H1 (cell line): ENCODE data around the gene GRIA1. TPM values are rescaled to one million over a fixed set of nuclear protein-coding genes. Genes with fewer than 3 reads are reported as not detected.

Experiments used
- CTCF ChIA-PET: fragments of 300-600 bp; sonication (Branson Sonifier 250); formaldehyde crosslinking; loops from one replicate; lab custom pipeline; 2021; ENCODE audit not compliant: partially characterized antibody; lab: Charles Lee
- POLR2A ChIA-PET: fragments of 300-600 bp; sonication (Branson Sonifier 250); formaldehyde crosslinking; loops from one replicate; lab custom pipeline; 2021; ENCODE audit warnings: inconsistent platforms; ENCODE audit not compliant: partially characterized antibody; lab: Charles Lee
- DNase-seq, 2 experiments: peaks; one replicate each; pipeline versions ENCODE4 v3.0.0 to v3.0.0-alpha.2; 2010 to 2022; ENCODE audit warnings: low spot score in 2 of 2, low read depth in 1 of 2, mixed read lengths in 1 of 2
- FAIRE-seq: peaks from 2 replicates; lab custom pipeline; 2011; peaks lifted over from hg19 to GRCh38; lab: Jason Lieb, UNC
- H2AFZ ChIP-seq: 2 replicates; pipeline ENCODE4 v1.8.1; 2012; ENCODE audit warnings: low read length, inconsistent platforms
- H2AK5ac ChIP-seq: 2 replicates; pipeline ENCODE4 v1.6.1; 2013; ENCODE audit warnings: low read depth, low read length
- H2BK120ac ChIP-seq: replicated peaks from 2 replicates; pipeline ENCODE3; 2013; ENCODE audit warnings: low read depth, low read length, inconsistent platforms
- H2BK12ac ChIP-seq: 2 replicates; pipeline ENCODE4 v1.6.1; 2013; ENCODE audit warnings: low read depth, low read length
- H2BK15ac ChIP-seq: 2 replicates; pipeline ENCODE4 v1.6.1; 2013; ENCODE audit warnings: low read length
- H2BK20ac ChIP-seq: 2 replicates; pipeline ENCODE4 v1.6.1; 2013; ENCODE audit warnings: low read length
- H2BK5ac ChIP-seq: 2 replicates; pipeline ENCODE4 v1.6.1; 2013; ENCODE audit warnings: low read depth, low read length
- H3K14ac ChIP-seq: 2 replicates; pipeline ENCODE4 v1.6.1; 2013; ENCODE audit warnings: inconsistent platforms; ENCODE audit not compliant: insufficient read length
- H3K18ac ChIP-seq: 2 replicates; pipeline ENCODE4 v1.6.1; 2013; ENCODE audit warnings: low read length; ENCODE audit errors: extremely low read depth
- H3K23ac ChIP-seq: 2 replicates; pipeline ENCODE4 v1.6.1; 2013; ENCODE audit warnings: inconsistent platforms; ENCODE audit not compliant: insufficient read length
- H3K23me2 ChIP-seq: 2 replicates; pipeline ENCODE4 v1.6.1; 2013; ENCODE audit warnings: low read depth, low read length
- H3K27ac ChIP-seq: 2 replicates; pipeline ENCODE4 v1.6.1; 2011; ENCODE audit warnings: low read depth, low read length, inconsistent platforms
- H3K27me3 ChIP-seq, 4 experiments: replicated peaks in 1 of 4; 1 replicate in 1 of 4; 2 replicates in 3 of 4; pipeline versions ENCODE4 v1.6.1 to v1.8.1; 2011 to 2013; ENCODE audit warnings: low read length in 3 of 4, mild to moderate bottlenecking in 3 of 4, inconsistent platforms in 2 of 4, mixed read lengths in 2 of 4, moderate library complexity in 1 of 4; ENCODE audit not compliant: control insufficient read depth in 3 of 4, insufficient read depth in 3 of 4; ENCODE audit errors: extremely low read depth in 1 of 4
- H3K36me3 ChIP-seq, 4 experiments: 2 replicates each; pipeline versions ENCODE4 v1.6.1 to v1.8.1; 2011 to 2013; ENCODE audit warnings: mild to moderate bottlenecking in 4 of 4, low read length in 3 of 4, moderate library complexity in 2 of 4, control low read depth in 1 of 4, inconsistent platforms in 1 of 4; ENCODE audit not compliant: insufficient read depth in 4 of 4, control insufficient read depth in 2 of 4
- H3K4ac ChIP-seq: replicated peaks from 2 replicates; pipeline ENCODE3; 2013; ENCODE audit warnings: low read length, low read depth, mixed read lengths, inconsistent platforms; ENCODE audit not compliant: insufficient read length
- H3K4me1 ChIP-seq, 4 experiments: replicated peaks in 1 of 4; 1 replicate in 1 of 4; 2 replicates in 3 of 4; pipeline versions ENCODE4 v1.6.1 to v1.8.1; 2011 to 2013; ENCODE audit warnings: low read length in 3 of 4, inconsistent platforms in 2 of 4, mixed read lengths in 1 of 4; ENCODE audit not compliant: insufficient read depth in 4 of 4, control insufficient read depth in 3 of 4
- H3K4me2 ChIP-seq, 2 experiments: 2 replicates each; pipeline versions ENCODE4 v1.6.1 to v1.8.1; 2011 to 2013; ENCODE audit warnings: low read depth in 2 of 2, low read length in 2 of 2, control low read depth in 1 of 2, inconsistent platforms in 1 of 2, mild to moderate bottlenecking in 1 of 2; ENCODE audit not compliant: insufficient read depth in 1 of 2
- H3K4me3 ChIP-seq, 4 experiments: fragments of 200-600, 300-600 bp in 1 of 4; sonication (generic), shearing (Covaris generic), sonication (Bioruptor Twin) in 1 of 4; 2 replicates each; pipeline versions ENCODE4 v1.5.1 to v1.8.1; 2011 to 2016; ENCODE audit warnings: low read length in 4 of 4, low read depth in 3 of 4, control low read depth in 2 of 4, inconsistent platforms in 2 of 4, mild to moderate bottlenecking in 2 of 4, mixed read lengths in 1 of 4, moderate library complexity in 1 of 4; ENCODE audit not compliant: insufficient read depth in 2 of 4; ENCODE audit errors: extremely low read depth in 1 of 4
- H3K56ac ChIP-seq: replicated peaks from 2 replicates; pipeline ENCODE3; 2013; ENCODE audit warnings: low read depth, mild to moderate bottlenecking, mixed read lengths, low read length, inconsistent platforms; ENCODE audit not compliant: insufficient read length
- H3K79me1 ChIP-seq: 2 replicates; pipeline ENCODE4 v1.6.1; 2013; ENCODE audit warnings: low read depth, low read length, control low read depth
- H3K79me2 ChIP-seq, 2 experiments: 2 replicates each; pipeline versions ENCODE4 v1.6.1 to v1.8.1; 2012 to 2013; ENCODE audit warnings: low read length in 2 of 2, mild to moderate bottlenecking in 2 of 2, inconsistent platforms in 1 of 2; ENCODE audit not compliant: insufficient read depth in 2 of 2, control insufficient read depth in 1 of 2
- H3K9ac ChIP-seq, 4 experiments: replicated peaks in 1 of 4; 1 replicate in 1 of 4; 2 replicates in 3 of 4; pipeline versions ENCODE4 v1.6.1 to v1.8.1; 2011 to 2013; ENCODE audit warnings: low read depth in 3 of 4, low read length in 3 of 4, control low read depth in 2 of 4, mild to moderate bottlenecking in 2 of 4, moderate library complexity in 2 of 4, inconsistent platforms in 1 of 4; ENCODE audit errors: extremely low read depth in 1 of 4
- H3K9me3 ChIP-seq, 2 experiments: 2 replicates each; pipeline versions ENCODE4 v1.6.1 to v1.8.1; 2012 to 2013; ENCODE audit warnings: mild to moderate bottlenecking in 2 of 2, moderate library complexity in 2 of 2, control low read depth in 1 of 2, inconsistent platforms in 1 of 2, low read depth in 1 of 2, low read length in 1 of 2, mixed read lengths in 1 of 2; ENCODE audit not compliant: insufficient read depth in 2 of 2
- H4K20me1 ChIP-seq, 2 experiments: replicated peaks in 1 of 2; 2 replicates each; pipeline versions ENCODE3 to v1.8.1; 2011 to 2013; ENCODE audit warnings: inconsistent platforms in 2 of 2, low read length in 2 of 2, mild to moderate bottlenecking in 1 of 2; ENCODE audit not compliant: insufficient read depth in 2 of 2, control insufficient read depth in 1 of 2
- H4K5ac ChIP-seq: 2 replicates; pipeline ENCODE4 v1.6.1; 2013; ENCODE audit warnings: low read length, low read depth, mixed read lengths, inconsistent platforms; ENCODE audit not compliant: insufficient read length
- H4K8ac ChIP-seq: 2 replicates; pipeline ENCODE4 v1.8.0; 2013; ENCODE audit warnings: mild to moderate bottlenecking, moderate library complexity, low read length, inconsistent platforms; ENCODE audit not compliant: insufficient read depth; ENCODE audit errors: extremely low read depth
- H4K91ac ChIP-seq: replicated peaks from 2 replicates; pipeline ENCODE3; 2013; ENCODE audit warnings: low read length, mixed read lengths, inconsistent platforms; ENCODE audit not compliant: insufficient read length
- ASH2L ChIP-seq: fragments of 200-600, 300-600 bp; sonication (generic); IDR thresholded peaks from one replicate; pipeline ENCODE4 v1.7.1; 2017; ENCODE audit warnings: low read length
- BRCA1 ChIP-seq: IDR thresholded peaks from 2 replicates; pipeline ENCODE4 v1.6.1; 2012; ENCODE audit warnings: low read depth, low read length, improper control_type of control experiment
- EZH2 ChIP-seq: fragments of 200-600 bp; sonication (generic); IDR thresholded peaks from 2 replicates; pipeline ENCODE4 v1.7.1; 2012; ENCODE audit warnings: low read depth, mild to moderate bottlenecking, moderate library complexity, low read length, inconsistent platforms; ENCODE audit not compliant: severe bottlenecking
- JUN ChIP-seq: IDR thresholded peaks from 2 replicates; pipeline ENCODE4 v1.6.1; 2011; ENCODE audit warnings: low read depth, mild to moderate bottlenecking, improper control_type of control experiment, low read length
- MAFK ChIP-seq: IDR thresholded peaks from 2 replicates; pipeline ENCODE4 v1.6.1; 2012; ENCODE audit warnings: low read depth, mild to moderate bottlenecking, improper control_type of control experiment, low read length
- POU5F1 ChIP-seq: IDR thresholded peaks from 2 replicates; pipeline ENCODE4 v1.6.1; 2011; ENCODE audit warnings: low read depth, mild to moderate bottlenecking, low read length, moderate library complexity
- RAD21 ChIP-seq, 2 experiments: IDR thresholded peaks in 1 of 2; conservative IDR thresholded peaks in 1 of 2; 2 replicates each; pipeline ENCODE4 v1.6.1; 2011; ENCODE audit warnings: low read depth in 2 of 2, low read length in 2 of 2, improper control_type of control experiment in 1 of 2, inconsistent platforms in 1 of 2, mild to moderate bottlenecking in 1 of 2, moderate library complexity in 1 of 2
- RFX5 ChIP-seq: IDR thresholded peaks from 2 replicates; pipeline ENCODE4 v1.6.1; 2011; ENCODE audit warnings: low read depth, low read length, improper control_type of control experiment, borderline replicate concordance
- RNF2 ChIP-seq: fragments of 200-900, 300-1000 bp; sonication (generic); IDR thresholded peaks from 2 replicates; pipeline ENCODE4 v1.7.1; 2016; ENCODE audit warnings: borderline replicate concordance, low read depth, mild to moderate bottlenecking, antibody characterized with exemption, low read length; ENCODE audit not compliant: poor library complexity, severe bottlenecking; ENCODE audit errors: missing control alignments
- RXRA ChIP-seq: IDR thresholded peaks from 2 replicates; pipeline ENCODE4 v1.6.1; 2011; ENCODE audit warnings: low read depth, mild to moderate bottlenecking, low read length, moderate library complexity; ENCODE audit not compliant: insufficient read depth
- SIX5 ChIP-seq: IDR thresholded peaks from 2 replicates; pipeline ENCODE4 v1.6.1; 2011; ENCODE audit warnings: mild to moderate bottlenecking, low read depth, low read length
- SP1 ChIP-seq: IDR thresholded peaks from 2 replicates; pipeline ENCODE4 v1.6.1; 2011; ENCODE audit warnings: low read depth, low read length
- SP4 ChIP-seq: IDR thresholded peaks from 2 replicates; pipeline ENCODE4 v1.6.1; 2012; ENCODE audit warnings: low read length, inconsistent platforms
- TBP ChIP-seq: IDR thresholded peaks from 2 replicates; pipeline ENCODE4 v1.6.1; 2011; ENCODE audit warnings: low read depth, low read length, improper control_type of control experiment
- ZNF274 ChIP-seq: IDR thresholded peaks from 2 replicates; pipeline ENCODE4 v1.7.0; 2012; ENCODE audit warnings: low read length, borderline replicate concordance; ENCODE audit errors: extremely low read depth
- WGBS, 2 experiments: shearing (Covaris generic) in 1 of 2; methylation state at CpG; one replicate each; pipeline versions ENCODE4 v1.1.6 to v1.1.7; 2013 to 2015; ENCODE audit warnings: low lambda C conversion rate in 2 of 2, mixed read lengths in 2 of 2, inconsistent platforms in 1 of 2, low coverage in 1 of 2, missing lambda C conversion rate in 1 of 2; ENCODE audit not compliant: insufficient replicate concordance in 2 of 2, insufficient coverage in 1 of 2, insufficient read length in 1 of 2; ENCODE audit errors: extremely low coverage in 1 of 2, missing lambda C conversion rate in 1 of 2; 5-methylcytosine and 5-hydroxymethylcytosine counted together
- polyA plus RNA-seq, 7 experiments: library from polyadenylated mRNA; depleted of rRNA in 3 of 7; stranded (reverse) in 5 of 7; unstranded in 2 of 7; fragments of >200 nt in 5 of 7; fragments of 200-250 nt in 2 of 7; gene quantifications; 1 replicate in 5 of 7; 2 replicates in 1 of 7; 4 replicates in 1 of 7; pipeline versions ENCODE4 v1.2.1 to v1.2.3, GENCODE V29; 2011 to 2013; ENCODE audit warnings: missing spikeins in 2 of 7, mixed read lengths in 2 of 7
- total RNA-seq: library from RNA; stranded (reverse); fragmentation: NEBNext Ultra II Directional; extraction: Animal tissue kit (Norgen Biotek cat#: 25700); gene quantifications from 2 replicates; pipeline ENCODE4 v1.2.1, GENCODE V29; 2021

Gene GRIA1
- total and polyA plus RNA-seq, 2 of the 8 experiments (the other 6 are each of a cell fraction or from before 2014, with no cell fraction given), result 0.97 to 2.5 TPM

DNA sequence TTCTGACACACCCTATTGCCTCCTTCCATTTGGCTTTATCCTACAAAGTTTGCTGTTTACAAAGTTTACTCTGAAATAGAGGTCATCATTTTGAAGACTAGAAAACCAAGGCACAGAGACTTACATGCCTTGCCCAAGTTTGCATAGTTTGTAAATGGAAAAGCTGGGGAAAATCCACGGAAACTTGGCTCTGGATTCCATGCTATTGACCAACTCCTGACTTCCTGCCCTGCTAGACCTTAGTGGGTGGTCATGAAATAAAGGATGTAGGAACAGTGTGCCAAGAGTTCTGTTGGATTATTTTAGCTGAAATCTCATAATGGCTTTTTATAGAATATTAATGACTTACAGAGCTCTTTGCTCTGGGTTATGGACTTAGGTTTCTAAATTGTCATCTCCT is 69.5 kb downstream of the GRIA1 start:
- H2BK12ac ChIP-seq, result no peak overlapping the region
- H3K79me2 ChIP-seq, result no peaks in the 10 kb centered on the region
- H3K23me2 ChIP-seq, result no peaks in the 10 kb centered on the region
- no peak overlapping the region for H2AK5ac ChIP-seq
- CTCF ChIA-PET, result interaction anchor here (0.9 to 1.9 kb wide), 4 partner anchors 23 to 405 kb away, joined by 3 to 6 read pairs (median 4); no protein-coding TSS in a partner anchor
- H4K5ac ChIP-seq, result no peak overlapping the region
- no peak overlapping the region for H2BK15ac ChIP-seq
- H3K23ac ChIP-seq, result no peak overlapping the region
- 73% methylated on average over 1 of the region's 1 CpG; no CpG with 5 or more reads in 1 of the 2 experiments for WGBS, 2 experiments
- no peak overlapping the region for H3K4ac ChIP-seq
- H3K27me3 ChIP-seq, result no peaks in the 10 kb centered on the region
- H2BK120ac ChIP-seq, result no peak overlapping the region
- FAIRE-seq (no peak), DNase-seq (no peak)
- POLR2A ChIA-PET, result no interaction called here
- no peaks in the 10 kb centered on the region for H3K4me1 ChIP-seq
- no peak overlapping the region for H3K4me2 ChIP-seq
- no peak overlapping the region for H3K18ac ChIP-seq
- no peak overlapping the region for H3K4me3 ChIP-seq
- H3K36me3 ChIP-seq, result no peaks in the 10 kb centered on the region
- no peaks in the 10 kb centered on the region for H4K20me1 ChIP-seq
- no peak overlapping the region for H2BK20ac ChIP-seq
- no peak overlapping the region for H3K9ac ChIP-seq
- no peak overlapping the region for H2BK5ac ChIP-seq
- no peak overlapping the region for H3K56ac ChIP-seq
- no peak overlapping the region for H3K14ac ChIP-seq
- H3K27ac ChIP-seq, result no peak overlapping the region
- no peak overlapping the region for H4K91ac ChIP-seq
- H2AFZ ChIP-seq, result no peak overlapping the region
- H3K9me3 ChIP-seq, result no peaks in the 10 kb centered on the region
- no peaks in the 10 kb centered on the region for H3K79me1 ChIP-seq
- no peak overlapping the region for H4K8ac ChIP-seq
- no peak for TF ChIP-seq SIX5
- no peak for TF ChIP-seq RNF2
- TF ChIP-seq TBP, result no peak
- no peak for TF ChIP-seq JUN
- TF ChIP-seq SP1, result no peak
- no peak for TF ChIP-seq RXRA
- no peak for TF ChIP-seq ZNF274
- TF ChIP-seq POU5F1, result no peak
- TF ChIP-seq RAD21 (IDR thresholded peaks at IDR 0.05 in 1 of 2, conservative IDR thresholded peaks at IDR 0.05 in 1 of 2; ENCODE audit: low read depth in 2 of 2, low read length in 2 of 2), result no peak
- TF ChIP-seq BRCA1, result no peak
- no peak for TF ChIP-seq EZH2
- TF ChIP-seq RFX5, result no peak
- TF ChIP-seq ASH2L, result no peak
- no peak for TF ChIP-seq MAFK
- no peak for TF ChIP-seq SP4
